Left ventricle myocardium inferior (tissue), 1 donor: ENCODE data around the gene CORO2B. TPM values are rescaled to one million over a fixed set of nuclear protein-coding genes. Genes with fewer than 3 reads are reported as not detected.

Experiments
- DNase-seq: peaks from one replicate; pipeline ENCODE4 v3.0.0-alpha.2; 2020
- H3K27ac ChIP-seq: fragments of 200-600 bp; replicated peaks from 2 replicates; pipeline ENCODE4 v1.8.0; 2021
- H3K27me3 ChIP-seq: fragments of 200-600 bp; 2 replicates; pipeline ENCODE4 v1.8.0; 2021; ENCODE audit warnings: low read depth
- H3K36me3 ChIP-seq: fragments of 200-600 bp; 2 replicates; pipeline ENCODE4 v1.8.0; 2021
- H3K4me1 ChIP-seq: fragments of 200-600 bp; 2 replicates; pipeline ENCODE4 v1.8.0; 2021
- H3K4me3 ChIP-seq: fragments of 200-600 bp; 2 replicates; pipeline ENCODE4 v1.8.0; 2021; ENCODE audit warnings: mild to moderate bottlenecking, moderate library complexity
- H3K9me3 ChIP-seq: fragments of 200-600 bp; replicated peaks from 2 replicates; pipeline ENCODE4 v1.8.0; 2021
- CTCF ChIP-seq: fragments of 200-600 bp; IDR thresholded peaks from 2 replicates; pipeline ENCODE4 v1.8.0; 2021; ENCODE audit warnings: antibody characterized with exemption, mild to moderate bottlenecking, borderline replicate concordance
- intact Hi-C: fragments of 100-400 bp; cut with micrococcal nuclease; formaldehyde crosslinking; loops from one replicate; pipeline ENCODE4 v1.11.0; 2022
- total RNA-seq: library from RNA; stranded (reverse); fragmentation: NEBNext Ultra II Directional; extraction: Animal tissue kit (Norgen Biotek cat#: 25700); gene quantifications from one replicate; pipeline ENCODE4 v1.2.1, GENCODE V29; 2021
- donor health status: DM: no; HTN: yes; CAD: no; lungs with severe emphysema.

The CORO2B gene
- total RNA-seq, 1 donor from 2014 or later, result 5.0 TPM

- Histone ChIP-seq H3K4me3 (no peak overlapping the region), H3K36me3 (no peaks in the 10 kb centered on the region), H3K27ac (peak overlapping the region; percentile 88), H3K27me3 (no peaks in the 10 kb centered on the region), H3K9me3 (no peaks in the 10 kb centered on the region), H3K4me1 (peaks cover 86% of the 10 kb centered on the region)
- TF ChIP-seq CTCF, result no peak
- intact Hi-C loops, result no loop called here
- peak; percentile 24 for DNase-seq
Observed at GRCh38 chr15:68617001-68617400, 38.2 kb downstream of the CORO2B start.

- Histone ChIP-seq H3K27ac (peak overlapping the region; percentile 88), H3K4me3 (no peak overlapping the region), H3K36me3 (no peaks in the 10 kb centered on the region), H3K4me1 (peaks cover 88% of the 10 kb centered on the region), H3K9me3 (no peaks in the 10 kb centered on the region), H3K27me3 (no peaks in the 10 kb centered on the region)
- intact Hi-C loops, result no loop called here
- DNase-seq, result no peak
- no peak for TF ChIP-seq CTCF
Observed at GRCh38 chr15:68617777-68618176, 39.0 kb downstream of the CORO2B start.

DNA sequence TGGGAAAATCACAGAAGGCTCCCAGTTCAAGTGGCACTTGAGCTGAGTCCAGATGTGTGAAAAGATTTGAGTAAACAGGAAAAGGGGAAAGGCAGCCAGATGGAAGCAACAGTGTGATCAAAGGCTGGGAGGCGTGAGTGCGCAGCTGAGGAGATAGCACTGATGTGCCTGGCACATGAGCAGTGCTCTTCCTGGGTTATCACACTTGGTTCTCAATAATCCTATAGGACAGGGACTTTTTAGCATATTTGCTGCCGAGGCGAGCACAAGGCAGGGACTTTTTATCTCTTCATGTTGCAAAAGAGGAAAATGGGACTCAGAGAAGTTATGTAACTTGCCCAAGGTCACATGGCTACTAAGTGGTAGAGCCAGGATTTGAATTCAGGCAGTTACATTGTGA lies 39.6 kb downstream of the CORO2B start:
- Histone ChIP-seq H3K27ac (peak overlapping the region; percentile 88), H3K4me3 (no peak overlapping the region), H3K9me3 (no peaks in the 10 kb centered on the region), H3K36me3 (no peaks in the 10 kb centered on the region), H3K4me1 (peaks cover 88% of the 10 kb centered on the region), H3K27me3 (no peaks in the 10 kb centered on the region)
- peak; percentile 19 for DNase-seq
- intact Hi-C loops, result no loop called here
- no peak for TF ChIP-seq CTCF

GRCh38 chr15:68618908-68619698 lies 40.3 kb downstream of the CORO2B start:
- peak overlapping the region; percentile 88 for H3K27ac ChIP-seq
- no peak overlapping the region for H3K4me3 ChIP-seq
- TF ChIP-seq CTCF, result no peak
- no peaks in the 10 kb centered on the region for H3K36me3 ChIP-seq
- H3K4me1 ChIP-seq, result peaks cover 85% of the 10 kb centered on the region
- no peaks in the 10 kb centered on the region for H3K9me3 ChIP-seq
- intact Hi-C loops, result no loop called here
- no peak for DNase-seq
- H3K27me3 ChIP-seq, result no peaks in the 10 kb centered on the region

DNA sequence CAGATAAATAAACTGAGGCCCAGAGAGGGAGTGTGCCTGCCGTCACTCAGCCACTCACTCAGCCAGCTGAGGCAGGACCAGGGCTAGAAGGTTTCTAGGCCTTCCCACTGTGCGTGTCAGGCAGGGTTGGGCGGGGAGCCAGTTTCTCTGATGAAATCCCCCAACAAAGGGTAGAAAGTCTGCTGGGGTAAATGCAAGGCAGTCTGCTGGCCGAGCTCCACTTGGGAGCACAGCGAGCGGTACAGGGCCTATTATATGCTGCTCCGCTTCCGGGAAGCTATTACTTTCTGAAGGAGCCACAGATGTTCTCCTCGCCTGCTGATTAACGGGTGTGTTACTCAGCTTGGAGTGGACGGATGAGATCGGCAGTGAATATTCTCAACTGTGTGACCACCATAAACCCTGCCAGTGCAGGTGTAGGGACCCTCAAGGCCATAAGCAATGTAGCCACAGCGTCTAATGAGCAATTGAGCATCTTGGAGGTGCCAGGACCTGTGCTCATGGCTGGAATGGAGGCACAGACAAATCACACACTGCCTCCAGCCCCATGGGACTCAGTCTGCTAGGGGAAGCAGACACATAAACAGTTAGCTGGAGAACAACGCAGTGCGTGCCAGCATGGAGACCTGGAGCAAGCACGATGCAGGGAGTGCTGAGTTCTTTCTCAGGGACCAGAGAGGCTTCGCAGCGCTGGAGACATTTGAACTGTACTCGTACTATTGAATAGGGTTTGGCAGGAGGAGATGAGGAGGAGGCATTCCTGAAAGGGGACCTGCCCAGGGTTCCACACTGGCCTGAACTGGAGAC lies 42.1 kb downstream of the CORO2B start:
- intact Hi-C loops, result no loop called here
- TF ChIP-seq CTCF, result no peak
- H3K4me1 ChIP-seq, result peaks cover 74% of the 10 kb centered on the region

More for the DNA sequence above, 42.1 kb downstream of the CORO2B start:
- no peaks in the 10 kb centered on the region for H3K9me3 ChIP-seq
- H3K4me3 ChIP-seq, result peak overlapping the region; percentile 39
- H3K27ac ChIP-seq, result peak overlapping the region; percentile 88
- H3K27me3 ChIP-seq, result no peaks in the 10 kb centered on the region
- H3K36me3 ChIP-seq, result no peaks in the 10 kb centered on the region
- peak; percentile 91 for DNase-seq
